ENCODE measurements around the gene LARP6. TPM values are rescaled to one million over a fixed set of nuclear protein-coding genes. Genes with fewer than 3 reads are reported as not detected.
"Not testable (repeated sequence)": the region's sequence is repeated elsewhere in the genome, so short reads cannot be mapped to it uniquely, and the experiment has no call there.

LARP6 gene
- total and polyA plus RNA-seq, 12 donors, result 4.9 to 36.5 (median 9.6) TPM

DNA sequence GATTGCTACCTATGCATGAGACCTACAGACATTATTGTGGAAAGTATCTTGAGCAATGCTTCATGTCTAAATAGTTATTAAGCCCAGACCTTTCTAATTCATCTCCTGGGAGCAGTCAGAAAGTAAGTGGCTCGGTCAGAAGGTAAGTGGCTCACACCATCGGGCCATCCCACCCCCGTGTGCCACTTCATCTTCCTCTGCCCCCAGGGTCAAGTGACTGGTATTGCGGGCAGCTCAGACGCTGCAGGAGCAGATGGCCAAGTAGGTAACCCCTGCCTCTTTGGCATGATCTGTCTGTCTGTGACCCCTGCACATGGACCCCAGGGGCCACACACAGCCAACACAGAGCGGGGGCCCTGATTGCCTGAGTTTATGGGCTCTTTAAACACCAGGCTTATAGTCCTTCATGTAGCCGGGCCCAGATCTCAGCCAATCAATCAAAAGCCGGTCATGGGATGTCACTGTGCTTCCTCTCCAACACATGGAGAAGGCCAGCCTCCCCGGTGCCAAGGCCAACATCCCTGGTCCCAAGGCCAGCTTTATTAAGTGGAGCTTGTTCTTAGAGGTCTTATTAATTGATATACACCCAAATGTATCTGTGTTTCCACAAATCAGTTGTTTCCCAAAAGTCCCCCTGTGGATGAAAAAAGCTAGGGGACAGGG is 42.9 kb downstream of the LARP6 start:
- Histone ChIP-seq H3K36me3 (replicated peaks in 1 of 2) (no peaks in the 10 kb centered on the region), H3K9me3 (replicated peaks in 1 of 3) (no peaks in the 10 kb centered on the region), H3K27ac (no peak overlapping the region), H3K27me3 (no peaks in the 10 kb centered on the region), H3K4me3 (no peak overlapping the region), H3K4me1 (replicated peaks in 1 of 2) (peaks cover 0 to 22% of the 10 kb centered on the region in 2 donors)
- TF ChIP-seq, protein P1, sequence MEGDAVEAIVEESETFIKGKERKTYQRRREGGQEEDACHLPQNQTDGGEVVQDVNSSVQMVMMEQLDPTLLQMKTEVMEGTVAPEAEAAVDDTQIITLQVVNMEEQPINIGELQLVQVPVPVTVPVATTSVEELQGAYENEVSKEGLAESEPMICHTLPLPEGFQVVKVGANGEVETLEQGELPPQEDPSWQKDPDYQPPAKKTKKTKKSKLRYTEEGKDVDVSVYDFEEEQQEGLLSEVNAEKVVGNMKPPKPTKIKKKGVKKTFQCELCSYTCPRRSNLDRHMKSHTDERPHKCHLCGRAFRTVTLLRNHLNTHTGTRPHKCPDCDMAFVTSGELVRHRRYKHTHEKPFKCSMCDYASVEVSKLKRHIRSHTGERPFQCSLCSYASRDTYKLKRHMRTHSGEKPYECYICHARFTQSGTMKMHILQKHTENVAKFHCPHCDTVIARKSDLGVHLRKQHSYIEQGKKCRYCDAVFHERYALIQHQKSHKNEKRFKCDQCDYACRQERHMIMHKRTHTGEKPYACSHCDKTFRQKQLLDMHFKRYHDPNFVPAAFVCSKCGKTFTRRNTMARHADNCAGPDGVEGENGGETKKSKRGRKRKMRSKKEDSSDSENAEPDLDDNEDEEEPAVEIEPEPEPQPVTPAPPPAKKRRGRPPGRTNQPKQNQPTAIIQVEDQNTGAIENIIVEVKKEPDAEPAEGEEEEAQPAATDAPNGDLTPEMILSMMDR (IDR thresholded peaks at IDR 0.05), result no peak
- no peak for TF ChIP-seq POLR2A (IDR thresholded peaks at IDR 0.05)
- 46 to 58% (median 51%) methylated on average over 5 to 9 of the region's 9 CpGs for WGBS, 4 donors
- peak in 4 of 7 donors; percentile 15 to 57 (median 25) for DNase-seq
- intact Hi-C loops (cut with DNase I), result loop anchor here (5.0 to 10.0 kb wide), 2 partner anchors 126 to 134 kb away; no protein-coding TSS in a partner anchor

DNA sequence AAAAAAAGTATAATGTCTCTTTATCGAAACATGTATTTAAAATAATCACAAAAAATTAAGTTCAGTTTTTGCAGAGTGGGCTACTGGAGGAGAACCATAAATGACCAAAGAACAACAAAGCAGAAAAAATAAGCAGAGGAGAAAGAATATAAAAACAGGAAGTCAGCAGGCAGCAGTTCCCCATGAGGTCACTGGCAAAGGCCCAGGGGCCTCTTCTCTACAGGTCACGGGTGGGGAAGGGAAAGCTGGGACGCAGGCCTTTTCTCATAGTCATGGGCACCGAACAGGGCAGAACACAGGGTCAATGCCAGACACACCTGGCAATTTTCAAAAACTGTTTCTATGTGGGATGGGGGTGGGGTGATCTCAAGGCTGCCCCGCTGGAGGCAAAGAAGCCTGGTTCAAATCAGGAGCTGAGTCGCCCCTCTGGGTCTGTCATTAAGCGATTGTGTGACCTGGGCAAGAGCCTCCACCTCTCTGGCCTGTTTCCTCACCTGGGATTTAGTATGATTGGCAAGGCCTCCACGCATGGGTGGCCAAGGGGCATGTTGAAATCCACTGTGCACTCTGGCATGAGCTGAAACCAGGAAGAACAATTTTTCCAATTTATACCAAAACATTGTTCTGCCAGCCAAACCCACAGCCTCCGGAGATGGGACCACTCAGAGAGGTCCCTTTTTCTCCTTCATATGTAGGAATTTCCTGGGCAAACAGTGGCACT is 46.8 kb downstream of the LARP6 start:
- Histone ChIP-seq H3K4me3 (no peak overlapping the region), H3K9me3 (replicated peaks in 1 of 3) (no peaks in the 10 kb centered on the region), H3K27ac (peak overlapping the region in 3 of 5 donors; percentile 19 to 73 (median 41)), H3K4me1 (replicated peaks in 1 of 2) (peaks cover 0 to 22% of the 10 kb centered on the region in 2 donors), H3K27me3 (no peaks in the 10 kb centered on the region), H3K36me3 (replicated peaks in 1 of 2) (no peaks in the 10 kb centered on the region)
- intact Hi-C loops (cut with DNase I), result no loop called here
- WGBS, 4 donors, result 67 to 77% (median 71%) methylated on average over 9 of the region's 9 CpGs
- DNase-seq, result peak; percentile 40 to 75 (median 59)
- TF ChIP-seq, protein P1 (IDR thresholded peaks at IDR 0.05), result no peak
- no peak for TF ChIP-seq POLR2A (IDR thresholded peaks at IDR 0.05)

DNA sequence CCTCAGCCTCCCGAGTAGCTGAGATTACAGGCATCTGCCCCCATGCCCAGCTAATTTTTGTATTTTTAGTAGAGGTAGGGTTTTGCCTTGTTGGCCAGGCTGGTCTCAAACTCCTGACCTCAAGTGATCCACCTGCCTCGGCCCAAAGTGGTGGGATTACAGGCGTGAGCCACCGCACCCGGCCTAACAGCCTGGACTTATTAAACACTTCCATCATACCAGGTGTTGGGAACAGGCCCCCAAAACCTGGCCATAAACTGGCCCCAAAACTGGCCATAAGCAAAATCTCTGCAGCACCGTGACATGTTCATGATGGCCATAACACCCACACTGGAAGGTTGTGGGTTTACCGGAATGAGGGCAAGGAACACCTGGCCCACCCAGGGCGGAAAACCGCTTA is 49.6 kb downstream of the LARP6 start:
- DNase-seq; H3K27ac ChIP-seq; intact Hi-C loops (cut with DNase I); H3K9me3 ChIP-seq (replicated peaks in 1 of 3); H3K27me3 ChIP-seq; H3K36me3 ChIP-seq (replicated peaks in 1 of 2); H3K4me3 ChIP-seq: not testable (repeated sequence)
- H3K4me1 ChIP-seq (replicated peaks in 1 of 2), result peaks cover 0 to 11% of the 10 kb centered on the region in 2 donors
- WGBS, 4 donors, result 93 to 97% (median 95%) methylated on average over 8 to 9 of the region's 9 CpGs

DNA sequence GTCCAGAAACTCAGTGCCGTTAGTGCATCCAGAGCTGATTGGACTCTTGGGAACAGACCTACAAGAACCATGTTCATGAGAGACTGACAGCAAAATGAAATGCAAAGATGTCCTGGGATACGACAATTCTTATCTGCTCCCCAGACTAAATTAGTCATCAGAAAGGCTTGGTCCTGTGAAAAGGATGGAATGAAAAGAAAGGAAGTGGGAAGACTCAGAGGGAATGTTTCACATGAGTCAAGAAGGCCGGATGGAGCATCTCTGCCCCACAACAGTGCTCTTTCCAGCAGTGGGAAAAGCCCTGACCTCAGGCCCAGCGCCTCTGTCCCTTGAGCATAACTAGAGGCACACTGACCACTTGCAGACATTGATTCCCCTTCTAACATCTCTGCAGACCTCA is 51.3 kb downstream of the LARP6 start:
- intact Hi-C loops (cut with DNase I), result no loop called here
- Histone ChIP-seq H3K27me3 (no peaks in the 10 kb centered on the region), H3K36me3 (replicated peaks in 1 of 2) (no peaks in the 10 kb centered on the region), H3K4me3 (no peak overlapping the region), H3K9me3 (replicated peaks in 1 of 3) (no peaks in the 10 kb centered on the region), H3K27ac (no peak overlapping the region), H3K4me1 (replicated peaks in 1 of 2) (peaks cover 0 to 11% of the 10 kb centered on the region in 2 donors)
- WGBS, 4 donors, result 67 to 83% (median 76%) methylated on average over 4 of the region's 4 CpGs
- no peak for DNase-seq
- TF ChIP-seq, protein P1 (IDR thresholded peaks at IDR 0.05), result no peak
- no peak for TF ChIP-seq POLR2A (IDR thresholded peaks at IDR 0.05)

All from adrenal gland (tissue), 12 donors.